Body of pancreas (tissue), 4 donors: ENCODE measurements around the gene MADCAM1. TPM values are rescaled to one million over a fixed set of nuclear protein-coding genes. Genes with fewer than 3 reads are reported as not detected.

Source experiments
- ATAC-seq: fragments of 150-250 bp; one replicate; pipeline ENCODE4 v1.9.1; 2016
- DNase-seq, 4 donors: peaks; one replicate each; pipeline ENCODE4 v3.0.0-alpha.2; 2019
- H3K27ac ChIP-seq, 4 donors: fragments of 200-600 bp; sonication (generic); 1 replicate in 3 of 4; 2 replicates in 1 of 4; pipeline versions ENCODE4 v1.5.1 to v1.6.1; 2016 to 2019; ENCODE audit warnings: mild to moderate bottlenecking in 1 of 4, mixed read lengths in 1 of 4, moderate library complexity in 1 of 4
- H3K27me3 ChIP-seq, 2 donors: fragments of 200-600 bp; sonication (generic); one replicate each; pipeline ENCODE4 v1.6.0; 2016; ENCODE audit warnings: mild to moderate bottlenecking in 1 of 2
- H3K36me3 ChIP-seq, 2 donors: fragments of 200-600 bp; sonication (generic); replicated peaks in 1 of 2; 2 replicates each; pipeline ENCODE4 v1.5.1; 2016; ENCODE audit warnings: low read depth in 2 of 2; ENCODE audit not compliant: insufficient read depth in 1 of 2
- H3K4me1 ChIP-seq: fragments of 200-600 bp; sonication (generic); one replicate; pipeline ENCODE4 v1.6.0; 2016
- H3K4me3 ChIP-seq, 2 donors: fragments of 200-600 bp; sonication (generic); 1 replicate in 1 of 2; 2 replicates in 1 of 2; pipeline ENCODE4 v1.5.1; 2016 to 2019
- H3K9me3 ChIP-seq, 3 donors: fragments of 200-600 bp; sonication (generic); 1 replicate in 2 of 3; 2 replicates in 1 of 3; pipeline ENCODE4 v1.5.1; 2016
- CTCF ChIP-seq, 7 experiments: fragments of 450-650 bp in 4 of 7; fragments of 200-600 bp in 3 of 7; sonication (generic) in 3 of 7; IDR thresholded peaks; one replicate each; pipeline ENCODE4 v1.5.1; 2016 to 2019; ENCODE audit warnings: antibody characterized with exemption in 7 of 7
- POLR2A ChIP-seq, 3 donors: fragments of 450-650 bp; IDR thresholded peaks; one replicate each; pipeline ENCODE4 v1.6.1; 2016; ENCODE audit warnings: antibody characterized with exemption in 3 of 3, mild to moderate bottlenecking in 2 of 3
- WGBS, 2 donors: methylation state at CpG; one replicate each; pipeline ENCODE4 v1.1.5; 2017; 5-methylcytosine and 5-hydroxymethylcytosine counted together
- intact Hi-C: fragments of 100-400 bp; cut with DNase I; formaldehyde crosslinking; loops from one replicate; pipeline ENCODE4 v1.15.1; 2023
- total RNA-seq, 2 donors: library from RNA; depleted of rRNA; stranded (reverse); fragments of >200 nt; gene quantifications; one replicate each; pipeline ENCODE4 v1.1.0, GENCODE V29; 2016

MADCAM1 gene
- total RNA-seq, 2 donors from 2014 or later = 3.6 TPM; not detected in 1

DNA sequence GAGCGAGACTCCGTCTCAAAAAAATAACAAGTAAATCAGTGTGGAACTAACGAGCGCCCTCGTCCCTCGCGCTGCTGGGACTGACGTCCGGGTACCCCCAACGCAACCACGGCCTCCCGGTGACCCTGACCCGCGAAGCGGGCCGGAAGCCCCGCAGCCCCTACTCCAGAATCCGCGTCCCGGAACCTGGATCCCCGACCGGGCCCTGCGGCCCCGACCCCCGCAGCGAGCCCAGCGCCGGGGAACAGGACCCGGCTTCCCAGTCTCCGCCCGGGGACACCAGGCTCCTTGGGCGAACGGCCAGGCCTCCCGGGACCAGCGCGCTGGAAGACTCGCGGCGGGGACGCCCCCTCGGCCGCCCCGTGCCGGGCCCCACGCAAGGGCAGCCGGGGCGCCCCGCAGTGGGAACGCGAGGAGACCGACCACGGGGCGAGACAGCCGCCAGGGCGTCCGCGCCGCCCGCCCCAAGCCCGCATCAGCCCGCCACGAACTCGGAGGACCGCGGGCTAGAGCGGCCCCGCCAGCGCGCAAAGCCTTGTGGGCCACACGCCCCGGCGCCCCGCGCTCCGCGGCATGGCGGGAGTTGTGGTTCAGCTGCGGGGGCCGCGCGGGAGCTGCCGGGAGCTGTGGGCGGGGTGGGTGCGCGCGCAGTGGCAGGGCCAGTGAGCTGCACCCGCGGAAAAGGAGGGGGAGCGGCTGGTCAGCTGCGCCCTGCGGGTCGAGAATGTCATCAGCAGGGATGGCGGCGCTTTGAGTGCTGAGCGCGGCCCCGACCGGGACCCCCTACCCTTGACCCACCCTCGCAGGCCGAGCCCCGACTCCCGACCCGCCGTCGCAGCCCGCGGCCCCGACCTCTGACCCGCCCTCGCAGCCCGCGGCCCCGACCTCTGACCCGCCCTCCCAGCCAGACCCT is 7.5 kb upstream of the MADCAM1 start:
- H3K4me1 ChIP-seq = peaks cover 36% of the 10 kb centered on the region
- TF ChIP-seq CTCF (IDR thresholded peaks at IDR 0.05) = peak in 2 of 7 experiments; percentile 21 to 41
- peak; percentile 75 to 86 (median 79) for TF ChIP-seq POLR2A (IDR thresholded peaks at IDR 0.05)
- H3K27ac ChIP-seq = peak overlapping the region; percentile 62 to 94 (median 92)
- no peaks in the 10 kb centered on the region for H3K9me3 ChIP-seq
- 0% methylated on average over 13 to 110 of the region's 114 CpGs for WGBS, 2 donors
- H3K4me3 ChIP-seq = peak overlapping the region; percentile 74 to 100
- intact Hi-C loops = no loop called here
- DNase-seq = peak; percentile 95 to 97 (median 96)
- peak; percentile 94 for ATAC-seq
- H3K27me3 ChIP-seq = no peaks in the 10 kb centered on the region
- H3K36me3 ChIP-seq = no peaks in the 10 kb centered on the region

GRCh38 chr19:489418-490196 is 6.7 kb upstream of the MADCAM1 start:
- WGBS, 2 donors = 23 to 54% methylated on average over 19 to 45 of the region's 61 CpGs
- no peaks in the 10 kb centered on the region for H3K27me3 ChIP-seq
- peak overlapping the region; percentile 62 to 94 (median 92) for H3K27ac ChIP-seq
- TF ChIP-seq CTCF (IDR thresholded peaks at IDR 0.05) (no peak), POLR2A (IDR thresholded peaks at IDR 0.05) (no peak)
- H3K4me3 ChIP-seq = peak overlapping the region; percentile 74 to 100
- peaks cover 36% of the 10 kb centered on the region for H3K4me1 ChIP-seq
- DNase-seq = peak in 1 of 4 donors; percentile 49
- H3K36me3 ChIP-seq = no peaks in the 10 kb centered on the region
- intact Hi-C loops = no loop called here
- ATAC-seq = peak; percentile 22
- H3K9me3 ChIP-seq = no peaks in the 10 kb centered on the region

DNA sequence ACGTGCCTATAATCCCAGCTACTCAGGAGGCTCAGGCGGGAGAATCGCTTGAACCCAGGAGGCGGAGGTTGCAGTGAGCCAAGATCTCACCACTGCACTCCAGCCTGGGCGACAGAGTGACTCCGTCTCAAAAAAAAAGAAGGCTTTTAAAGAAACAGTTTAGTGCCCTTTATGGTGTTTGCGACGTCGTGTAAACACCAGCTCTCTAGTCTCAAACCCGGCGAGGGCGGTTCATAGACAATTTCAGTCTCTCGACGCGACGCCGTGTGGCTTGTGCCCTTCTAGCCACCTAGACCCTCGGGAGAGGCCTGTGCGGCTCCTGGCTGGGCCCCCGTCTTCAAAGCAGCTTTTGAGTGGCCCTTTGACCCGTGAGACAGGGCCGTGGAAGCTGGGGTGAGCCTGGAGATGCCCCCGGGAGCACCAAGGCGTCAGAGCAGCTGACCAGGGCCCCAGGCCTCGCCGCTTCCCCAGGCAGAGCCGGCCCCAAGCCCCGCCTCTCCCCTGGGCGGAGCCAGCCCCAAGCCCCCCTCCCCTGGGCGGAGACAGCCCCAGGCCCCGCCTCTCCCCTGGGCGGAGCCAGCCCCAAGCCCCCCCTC is 5.0 kb upstream of the MADCAM1 start:
- Histone ChIP-seq H3K36me3 (no peaks in the 10 kb centered on the region), H3K4me1 (peaks cover 29% of the 10 kb centered on the region), H3K9me3 (no peaks in the 10 kb centered on the region), H3K27me3 (peaks cover 0 to 9% of the 10 kb centered on the region in 2 donors), H3K4me3 (no peak overlapping the region), H3K27ac (no peak overlapping the region)
- intact Hi-C loops = no loop called here
- ATAC-seq (no peak), DNase-seq (no peak)
- TF ChIP-seq CTCF (IDR thresholded peaks at IDR 0.05) (no peak), POLR2A (IDR thresholded peaks at IDR 0.05) (no peak)
- WGBS, 2 donors = 80 to 90% methylated on average over 24 to 25 of the region's 32 CpGs

- intact Hi-C loops = no loop called here
- no peak for DNase-seq
- 82 to 85% methylated on average over 5 to 8 of the region's 19 CpGs for WGBS, 2 donors
These were observed 4.2 kb upstream of the MADCAM1 start for GRCh38 chr19:492091-492531.

More at GRCh38 chr19:492091-492531, 4.2 kb upstream of the MADCAM1 start:
- no peak for ATAC-seq
- no peaks in the 10 kb centered on the region for H3K9me3 ChIP-seq
- H3K27me3 ChIP-seq = peaks cover 0 to 11% of the 10 kb centered on the region in 2 donors
- H3K27ac ChIP-seq = no peak overlapping the region
- H3K4me3 ChIP-seq = no peak overlapping the region
- H3K4me1 ChIP-seq = peaks cover 22% of the 10 kb centered on the region
- TF ChIP-seq POLR2A (IDR thresholded peaks at IDR 0.05) (no peak), CTCF (IDR thresholded peaks at IDR 0.05) (no peak)
- no peaks in the 10 kb centered on the region for H3K36me3 ChIP-seq
